H9 (cell line): ENCODE measurements around the gene PFDN1. TPM values are rescaled to one million over a fixed set of nuclear protein-coding genes. Genes with fewer than 3 reads are reported as not detected.

Source experiments
- DNase-seq: peaks from one replicate; pipeline ENCODE4 v3.0.0-alpha.2; 2017
- H2AFZ ChIP-seq: one replicate; pipeline ENCODE4 v1.6.1; 2013; ENCODE audit warnings: mild to moderate bottlenecking, low read length, control low read depth, moderate library complexity
- H2AK5ac ChIP-seq: 2 replicates; pipeline ENCODE4 v1.6.1; 2013; ENCODE audit warnings: low read length, control low read depth, mixed read lengths; ENCODE audit not compliant: insufficient read length
- H2BK120ac ChIP-seq: one replicate; pipeline ENCODE4 v1.6.1; 2013; ENCODE audit warnings: low read depth, mild to moderate bottlenecking, low read length, control low read depth, inconsistent platforms; ENCODE audit not compliant: poor library complexity, severe bottlenecking
- H2BK12ac ChIP-seq: 2 replicates; pipeline ENCODE4 v1.6.1; 2013; ENCODE audit warnings: low read length, control low read depth, mixed read lengths, low read depth; ENCODE audit not compliant: insufficient read length
- H2BK15ac ChIP-seq: 2 replicates; pipeline ENCODE4 v1.6.1; 2013; ENCODE audit warnings: low read depth, low read length, control low read depth
- H2BK20ac ChIP-seq: one replicate; pipeline ENCODE4 v1.6.1; 2013; ENCODE audit warnings: low read depth, mild to moderate bottlenecking, low read length, control low read depth, inconsistent platforms; ENCODE audit not compliant: poor library complexity, severe bottlenecking
- H2BK5ac ChIP-seq: 2 replicates; pipeline ENCODE4 v1.6.1; 2013; ENCODE audit warnings: low read length, control low read depth, mixed read lengths; ENCODE audit not compliant: insufficient read length
- H3K14ac ChIP-seq: 2 replicates; pipeline ENCODE4 v1.6.1; 2013; ENCODE audit warnings: low read length, control low read depth; ENCODE audit not compliant: insufficient read depth
- H3K18ac ChIP-seq: 2 replicates; pipeline ENCODE4 v1.6.1; 2013; ENCODE audit warnings: low read depth, mild to moderate bottlenecking, mixed read lengths, low read length, control low read depth; ENCODE audit not compliant: insufficient read length
- H3K23ac ChIP-seq: 2 replicates; pipeline ENCODE4 v1.6.1; 2013; ENCODE audit warnings: low read length, control low read depth, mixed read lengths, low read depth; ENCODE audit not compliant: insufficient read length
- H3K23me2 ChIP-seq: 2 replicates; pipeline ENCODE4 v1.6.1; 2013; ENCODE audit warnings: low read depth, mild to moderate bottlenecking, mixed read lengths, low read length, control low read depth; ENCODE audit not compliant: insufficient read length, poor library complexity, severe bottlenecking
- H3K27ac ChIP-seq: 2 replicates; pipeline ENCODE4 v1.5.1; 2013; ENCODE audit warnings: low read length, control low read depth, mixed read lengths, low read depth; ENCODE audit not compliant: insufficient read length
- H3K27me3 ChIP-seq: 2 replicates; pipeline ENCODE4 v1.6.1; 2013; ENCODE audit warnings: low read length, control low read depth, inconsistent platforms; ENCODE audit not compliant: insufficient read depth
- H3K4ac ChIP-seq: 2 replicates; pipeline ENCODE4 v1.6.1; 2013; ENCODE audit warnings: low read depth, mild to moderate bottlenecking, control low read depth, inconsistent platforms, low read length, moderate library complexity
- H3K4me1 ChIP-seq: 2 replicates; pipeline ENCODE4 v1.6.1; 2013; ENCODE audit warnings: low read length, control low read depth, inconsistent platforms; ENCODE audit not compliant: insufficient read depth
- H3K4me2 ChIP-seq: 2 replicates; pipeline ENCODE4 v1.6.1; 2013; ENCODE audit warnings: low read length, control low read depth, mixed read lengths; ENCODE audit not compliant: insufficient read length, insufficient read depth
- H3K56ac ChIP-seq: 2 replicates; pipeline ENCODE4 v1.6.1; 2013; ENCODE audit warnings: low read depth, mild to moderate bottlenecking, mixed read lengths, low read length, control low read depth; ENCODE audit not compliant: insufficient read length
- H3K79me1 ChIP-seq: 2 replicates; pipeline ENCODE4 v1.6.1; 2013; ENCODE audit warnings: low read depth, mild to moderate bottlenecking, moderate library complexity, low read length, control low read depth, inconsistent platforms; ENCODE audit not compliant: insufficient read depth, poor library complexity, severe bottlenecking
- H3K79me2 ChIP-seq: 2 replicates; pipeline ENCODE4 v1.6.1; 2013; ENCODE audit warnings: low read length, control low read depth, inconsistent platforms; ENCODE audit not compliant: insufficient read depth
- H3K9ac ChIP-seq: 2 replicates; pipeline ENCODE4 v1.6.1; 2013; ENCODE audit warnings: low read length, control low read depth, mixed read lengths; ENCODE audit not compliant: insufficient read length; ENCODE audit errors: extremely low read depth
- H3K9me3 ChIP-seq: one replicate; pipeline ENCODE4 v1.6.1; 2013; ENCODE audit warnings: low read depth, low read length, inconsistent platforms; ENCODE audit not compliant: control insufficient read depth
- H3T11ph ChIP-seq: one replicate; pipeline ENCODE4 v1.6.1; 2013; ENCODE audit warnings: mild to moderate bottlenecking, low read length, control low read depth, inconsistent platforms
- H4K20me1 ChIP-seq: one replicate; pipeline ENCODE4 v1.6.1; 2013; ENCODE audit not compliant: control insufficient read depth, insufficient read length, insufficient read depth
- H4K5ac ChIP-seq: 2 replicates; pipeline ENCODE4 v1.6.1; 2013; ENCODE audit warnings: low read depth, mild to moderate bottlenecking, mixed read lengths, low read length, control low read depth; ENCODE audit not compliant: insufficient read length
- H4K8ac ChIP-seq: replicated peaks from 2 replicates; pipeline ENCODE4 v1.6.1; 2013; ENCODE audit warnings: low read length, control low read depth, mixed read lengths, low read depth; ENCODE audit not compliant: insufficient read length
- H4K91ac ChIP-seq: 2 replicates; pipeline ENCODE4 v1.6.1; 2013; ENCODE audit warnings: low read depth, mild to moderate bottlenecking, moderate library complexity, mixed read lengths, low read length, control low read depth; ENCODE audit not compliant: insufficient read length
- H3K27ac Mint-ChIP-seq, 3 experiments: 2 replicates in 2 of 3; 3 replicates in 1 of 3; pipeline ENCODE4 v1.8.0; 2020 to 2021; ENCODE audit warnings: mixed read lengths in 3 of 3, mild to moderate bottlenecking in 1 of 3, moderate library complexity in 1 of 3
- H3K27me3 Mint-ChIP-seq: 2 replicates; pipeline ENCODE4 v1.8.0; 2021; ENCODE audit warnings: low read depth, mild to moderate bottlenecking, moderate library complexity, mixed read lengths
- H3K36me3 Mint-ChIP-seq, 3 experiments: 2 replicates in 2 of 3; 3 replicates in 1 of 3; pipeline ENCODE4 v1.8.0; 2020 to 2021; ENCODE audit warnings: low read depth in 3 of 3, mixed read lengths in 3 of 3; ENCODE audit not compliant: insufficient read depth in 1 of 3
- H3K4me1 Mint-ChIP-seq, 2 experiments: 2 replicates each; pipeline ENCODE4 v1.8.0; 2020; ENCODE audit warnings: mixed read lengths in 2 of 2
- H3K4me3 Mint-ChIP-seq, 2 experiments: 2 replicates in 1 of 2; 3 replicates in 1 of 2; pipeline ENCODE4 v1.8.0; 2020 to 2021; ENCODE audit warnings: mild to moderate bottlenecking in 2 of 2, mixed read lengths in 2 of 2, moderate library complexity in 1 of 2
- H3K9me3 Mint-ChIP-seq, 2 experiments: 2 replicates in 1 of 2; 3 replicates in 1 of 2; pipeline ENCODE4 v1.8.0; 2020; ENCODE audit warnings: mild to moderate bottlenecking in 2 of 2, mixed read lengths in 2 of 2, moderate library complexity in 1 of 2
- CTCF ChIP-seq: fragments of 200-600 bp; sonication (generic); conservative IDR thresholded peaks from 3 replicates; pipeline ENCODE4 v1.8.0; 2021; ENCODE audit warnings: antibody characterized with exemption, mild to moderate bottlenecking
- WGBS: extraction: QIAGEN DNeasy Blood & Tissue Kit; methylation state at CpG from one replicate; pipeline ENCODE4 v1.1.7; 2013; ENCODE audit warnings: missing lambda C conversion rate, low lambda C conversion rate, mixed read lengths; ENCODE audit not compliant: insufficient read length; ENCODE audit errors: extremely low coverage; 5-methylcytosine and 5-hydroxymethylcytosine counted together
- total RNA-seq: library from RNA; stranded (reverse); gene quantifications from 2 replicates; pipeline ENCODE4 v1.2.1, GENCODE V29; 2021

Gene PFDN1
- total RNA-seq, 1 experiment from 2014 or later: 58.3 TPM

- Histone ChIP-seq H3K27me3 (peaks cover 3% of the 10 kb centered on the region; the same call in 1 of the 2 replicates), H4K5ac (no peak overlapping the region), H3K4me2 (peak overlapping the region; percentile 55), H3K23me2 (peaks cover 11% of the 10 kb centered on the region), H3K23ac (no peak overlapping the region), H3K18ac (peak overlapping the region; percentile 15), H2BK12ac (no peak overlapping the region), H2BK20ac (no peak overlapping the region), H3T11ph (no peak overlapping the region), H3K9ac (peak overlapping the region; percentile 9), H3K4ac (no peak overlapping the region), H3K79me2 (no peaks in the 10 kb centered on the region), H3K56ac (no peak overlapping the region), H2BK15ac (no peak overlapping the region), H4K8ac (no peak overlapping the region), H2AK5ac (no peak overlapping the region), H4K20me1 (no peaks in the 10 kb centered on the region), H4K91ac (no peak overlapping the region), H3K27ac (no peak overlapping the region), H3K14ac (peak overlapping the region; percentile 42; the same call in 1 of the 2 replicates), H3K9me3 (no peaks in the 10 kb centered on the region), H2BK5ac (no peak overlapping the region), H2AFZ (peak overlapping the region; percentile 16), H3K79me1 (no peaks in the 10 kb centered on the region), H2BK120ac (no peak overlapping the region), H3K4me1 (no peaks in the 10 kb centered on the region; the same call in 1 of the 2 replicates)
- peak overlapping the region; percentile 77 to 86 for H3K4me3 Mint-ChIP-seq
- peak; percentile 76 for DNase-seq
- no CpG with 5 or more reads among the region's 35 CpGs for WGBS
- H3K36me3 Mint-ChIP-seq: peaks cover 0 to 4% (median 0%) of the 10 kb centered on the region in 3 experiments; a peak in 2 of 7 replicates
- peak overlapping the region in 1 of 3 experiments; percentile 38; a peak in 1 of 7 replicates for H3K27ac Mint-ChIP-seq
- 0 out of 3 replicates have a peak, but pooled peaks have one; percentile 41 for TF ChIP-seq CTCF
- peaks cover 19 to 24% of the 10 kb centered on the region in 2 experiments for H3K4me1 Mint-ChIP-seq
- H3K9me3 Mint-ChIP-seq: no peaks in the 10 kb centered on the region
- H3K27me3 Mint-ChIP-seq: peaks cover 22% of the 10 kb centered on the region
Observed at GRCh38 chr5:140345919-140346347, 43.0 kb upstream of the PFDN1 start.
